Measurements from ENCODE around the gene ZNF577. TPM values are rescaled to one million over a fixed set of nuclear protein-coding genes. Genes with fewer than 3 reads are reported as not detected.

ZNF577 gene
- total RNA-seq, 1 donor from 2014 or later = 7.6 TPM

- Histone ChIP-seq H3K79me2 (ENCODE audit: insufficient read depth, low read length) (no peaks in the 10 kb centered on the region), H3K27me3 (ENCODE audit: insufficient read depth, low read length) (no peaks in the 10 kb centered on the region), H3K9ac (ENCODE audit: low read length) (no peak overlapping the region), H4K20me1 (ENCODE audit: insufficient read depth, low read length) (no peaks in the 10 kb centered on the region), H3K36me3 (ENCODE audit: insufficient read depth, low read length) (no peaks in the 10 kb centered on the region), H2AFZ (ENCODE audit: low read depth, low read length) (no peak overlapping the region), H3K9me3 (ENCODE audit: insufficient read depth, low read depth, low read length) (peaks cover 8% of the 10 kb centered on the region), H3K4me3 (ENCODE audit: insufficient read depth, low read depth, low read length) (no peak overlapping the region), H3K4me1 (ENCODE audit: insufficient read depth, low read length) (peaks cover 4% of the 10 kb centered on the region), H3K4me2 (ENCODE audit: low read length) (no peak overlapping the region), H3K27ac (ENCODE audit: low read depth, low read length) (no peak overlapping the region)
- Mint-ChIP-seq H3K27me3 (ENCODE audit: low read depth, unreplicated experiment) (no peaks in the 10 kb centered on the region), H3K9me3 (ENCODE audit: unreplicated experiment) (peaks cover 28% of the 10 kb centered on the region), H3K27ac (ENCODE audit: unreplicated experiment) (no peak overlapping the region), H3K4me1 (ENCODE audit: low read depth, unreplicated experiment) (no peaks in the 10 kb centered on the region), H3K36me3 (ENCODE audit: low read depth, unreplicated experiment) (peaks cover 40% of the 10 kb centered on the region), H3K4me3 (ENCODE audit: unreplicated experiment) (no peak overlapping the region)
- DNase-seq (ENCODE audit: low read depth) (no peak), FAIRE-seq (no peak)
- TF ChIP-seq EZH2 (IDR thresholded peaks at IDR 0.05; ENCODE audit: insufficient read depth, low read length) = no peak
- no peak for TF ChIP-seq CTCF (IDR thresholded peaks at IDR 0.05; ENCODE audit: insufficient read depth, low read depth, low read length)
Measured at GRCh38 chr19:51884713-51885112, 3.0 kb downstream of the ZNF577 start.

GRCh38 chr19:51882518-51882917 lies 5.2 kb downstream of the ZNF577 start:
- H3K36me3 Mint-ChIP-seq (ENCODE audit: low read depth, unreplicated experiment) = peaks cover 42% of the 10 kb centered on the region
- peaks cover 3% of the 10 kb centered on the region for H3K9me3 ChIP-seq (ENCODE audit: insufficient read depth, low read depth, low read length)
- peaks cover 26% of the 10 kb centered on the region for H3K9me3 Mint-ChIP-seq (ENCODE audit: unreplicated experiment)

More at GRCh38 chr19:51882518-51882917, 5.2 kb downstream of the ZNF577 start:
- H3K4me1 ChIP-seq (ENCODE audit: insufficient read depth, low read length) = no peaks in the 10 kb centered on the region
- Mint-ChIP-seq H3K27ac (ENCODE audit: unreplicated experiment) (no peak overlapping the region), H3K4me1 (ENCODE audit: low read depth, unreplicated experiment) (no peaks in the 10 kb centered on the region), H3K4me3 (ENCODE audit: unreplicated experiment) (no peak overlapping the region), H3K27me3 (ENCODE audit: low read depth, unreplicated experiment) (no peaks in the 10 kb centered on the region)
- no peak for DNase-seq (ENCODE audit: low read depth)
- no peak for TF ChIP-seq CTCF (IDR thresholded peaks at IDR 0.05; ENCODE audit: insufficient read depth, low read depth, low read length)
- H3K27me3 ChIP-seq (ENCODE audit: insufficient read depth, low read length) = no peaks in the 10 kb centered on the region
- no peaks in the 10 kb centered on the region for H4K20me1 ChIP-seq (ENCODE audit: insufficient read depth, low read length)
- H3K36me3 ChIP-seq (ENCODE audit: insufficient read depth, low read length) = no peaks in the 10 kb centered on the region
- FAIRE-seq = no peak
- H3K79me2 ChIP-seq (ENCODE audit: insufficient read depth, low read length) = no peaks in the 10 kb centered on the region
- no peak overlapping the region for H3K4me2 ChIP-seq (ENCODE audit: low read length)
- no peak overlapping the region for H3K4me3 ChIP-seq (ENCODE audit: insufficient read depth, low read depth, low read length)
- H3K9ac ChIP-seq (ENCODE audit: low read length) = no peak overlapping the region
- H2AFZ ChIP-seq (ENCODE audit: low read depth, low read length) = no peak overlapping the region
- no peak overlapping the region for H3K27ac ChIP-seq (ENCODE audit: low read depth, low read length)

All from astrocyte (in vitro differentiated cells and primary cell).